Keratinocyte (primary cell): Measurements from ENCODE around the gene PRAMEF17. TPM values are rescaled to one million over a fixed set of nuclear protein-coding genes. Genes with fewer than 3 reads are reported as not detected.
"Not testable (repeated sequence)": the region's sequence is repeated elsewhere in the genome, so short reads cannot be mapped to it uniquely, and the experiment has no call there.

Source experiments
- DNase-seq: peaks from one replicate; pipeline ENCODE4 v3.0.0-alpha.2; 2011; ENCODE audit warnings: low read depth, missing footprints, low spot score
- FAIRE-seq: peaks from 2 replicates; lab custom pipeline; 2011; peaks lifted over from hg19 to GRCh38; lab: Jason Lieb, UNC
- H2AFZ ChIP-seq: 2 replicates; pipeline ENCODE4 v1.6.0; 2012; ENCODE audit warnings: low read length, control low read depth, inconsistent platforms; ENCODE audit not compliant: control insufficient read depth
- H3K27ac ChIP-seq: 2 replicates; pipeline ENCODE4 v1.5.1; 2011; ENCODE audit warnings: low read length; ENCODE audit not compliant: control insufficient read depth, insufficient read depth
- H3K27me3 ChIP-seq: 3 replicates; pipeline ENCODE4 v1.6.0; 2011; ENCODE audit warnings: low read length; ENCODE audit not compliant: control insufficient read depth, insufficient read depth; ENCODE audit errors: extremely low read depth
- H3K36me3 ChIP-seq, 2 experiments: 2 replicates in 1 of 2; 3 replicates in 1 of 2; pipeline ENCODE4 v1.5.1; 2011; ENCODE audit warnings: low read length in 2 of 2, mild to moderate bottlenecking in 1 of 2; ENCODE audit not compliant: control insufficient read depth in 2 of 2, insufficient read depth in 2 of 2; ENCODE audit errors: extremely low read depth in 1 of 2
- H3K4me1 ChIP-seq: 3 replicates; pipeline ENCODE4 v1.5.1; 2011; ENCODE audit warnings: low read length; ENCODE audit not compliant: control insufficient read depth, insufficient read depth; ENCODE audit errors: extremely low read depth
- H3K4me2 ChIP-seq: 3 replicates; pipeline ENCODE4 v1.6.0; 2011; ENCODE audit warnings: low read depth, low read length; ENCODE audit not compliant: control insufficient read depth, insufficient read depth; ENCODE audit errors: extremely low read depth
- H3K4me3 ChIP-seq, 3 experiments: fragments of 200-600 bp in 1 of 3; sonication (generic) in 1 of 3; 2 replicates in 2 of 3; 3 replicates in 1 of 3; pipeline ENCODE4 v1.5.1; 2011 to 2016; ENCODE audit warnings: low read length in 3 of 3, mild to moderate bottlenecking in 3 of 3, control low read depth in 2 of 3, inconsistent platforms in 1 of 3, low read depth in 1 of 3, mixed read lengths in 1 of 3, mixed run types in 1 of 3, moderate library complexity in 1 of 3; ENCODE audit not compliant: control insufficient read depth in 2 of 3, insufficient read depth in 2 of 3; ENCODE audit errors: extremely low read depth in 1 of 3
- H3K79me2 ChIP-seq: 2 replicates; pipeline ENCODE4 v1.6.0; 2012; ENCODE audit warnings: low read length; ENCODE audit not compliant: control insufficient read depth, insufficient read depth
- H3K9ac ChIP-seq: 3 replicates; pipeline ENCODE4 v1.6.0; 2011; ENCODE audit warnings: low read length; ENCODE audit not compliant: control insufficient read depth, insufficient read depth; ENCODE audit errors: extremely low read depth
- H3K9me1 ChIP-seq: 3 replicates; pipeline ENCODE4 v1.6.0; 2011; ENCODE audit warnings: low read length; ENCODE audit not compliant: control insufficient read depth, insufficient read depth; ENCODE audit errors: extremely low read depth
- H3K9me3 ChIP-seq: 2 replicates; pipeline ENCODE4 v1.5.1; 2012; ENCODE audit warnings: low read depth, low read length; ENCODE audit not compliant: control insufficient read depth
- H4K20me1 ChIP-seq: 3 replicates; pipeline ENCODE4 v1.6.0; 2011; ENCODE audit warnings: low read length; ENCODE audit not compliant: control insufficient read depth, insufficient read depth; ENCODE audit errors: extremely low read depth
- CTCF ChIP-seq, 3 experiments: IDR thresholded peaks in 1 of 3; conservative IDR thresholded peaks in 1 of 3; optimal IDR thresholded peaks in 1 of 3; 2 replicates in 2 of 3; 3 replicates in 1 of 3; pipeline versions ENCODE3 to v1.5.1; 2011; ENCODE audit warnings: low read length in 3 of 3, mild to moderate bottlenecking in 3 of 3, moderate library complexity in 2 of 3, control low read depth in 1 of 3, inconsistent platforms in 1 of 3; ENCODE audit not compliant: insufficient read depth in 2 of 3; ENCODE audit errors: extremely low read depth in 1 of 3
- EZH2 ChIP-seq: IDR thresholded peaks from one replicate; pipeline ENCODE4 v1.6.1; 2012; ENCODE audit warnings: inconsistent platforms, mild to moderate bottlenecking, low read length, moderate library complexity
- dilution Hi-C: fragments of 300-500 bp; cut with MboI; formaldehyde crosslinking; loops from one replicate; pipeline ENCODE4 v1.7.0; 2020; ENCODE audit warnings: low sequenced_read_pairs; ENCODE audit not compliant: extremely low pct_ligation_motif_present
- polyA plus RNA-seq, 5 experiments: library from polyadenylated mRNA; depleted of rRNA in 3 of 5; stranded (reverse) in 3 of 5; stranded (forward) in 1 of 5; unstranded in 1 of 5; fragments of >200 nt; gene quantifications; 1 replicate in 1 of 5; 2 replicates in 3 of 5; 3 replicates in 1 of 5; pipeline versions ENCODE4 v1.2.1 to v1.2.3, GENCODE V29; 2011 to 2012; ENCODE audit warnings: missing spikeins in 2 of 5, low read depth in 1 of 5, low replicate concordance in 1 of 5

Gene PRAMEF17
- polyA plus RNA-seq, 1 donor (not counting 4 experiments of a cell fraction or from before 2014, with no cell fraction given), result not detected

DNA sequence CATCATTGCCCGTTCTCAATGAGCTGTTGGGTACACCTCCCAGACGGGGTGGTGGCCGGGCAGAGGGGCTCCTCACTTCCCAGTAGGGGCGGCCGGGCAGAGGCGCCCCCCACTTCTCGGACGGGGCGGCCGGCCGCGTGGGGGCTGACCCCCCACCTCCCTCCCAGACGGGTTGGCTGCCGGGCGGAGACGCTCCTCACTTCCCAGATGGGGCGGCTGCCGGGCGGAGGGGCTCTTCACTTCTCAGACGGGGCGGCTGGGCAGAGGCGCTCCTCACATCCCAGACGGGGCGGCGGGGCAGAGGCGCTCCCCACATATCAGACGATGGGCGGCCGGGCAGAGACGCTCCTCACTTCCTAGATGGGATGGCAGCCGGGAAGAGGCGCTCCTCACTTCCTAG lies 5.3 kb downstream of the PRAMEF17 start:
- H3K79me2 ChIP-seq, FAIRE-seq, H3K9me3 ChIP-seq, H3K4me3 ChIP-seq, H3K27ac ChIP-seq, H2AFZ ChIP-seq, H3K9ac ChIP-seq, H4K20me1 ChIP-seq, H3K27me3 ChIP-seq, dilution Hi-C loops, H3K4me2 ChIP-seq, H3K4me1 ChIP-seq, H3K9me1 ChIP-seq, H3K36me3 ChIP-seq, DNase-seq: not testable (repeated sequence)

DNA sequence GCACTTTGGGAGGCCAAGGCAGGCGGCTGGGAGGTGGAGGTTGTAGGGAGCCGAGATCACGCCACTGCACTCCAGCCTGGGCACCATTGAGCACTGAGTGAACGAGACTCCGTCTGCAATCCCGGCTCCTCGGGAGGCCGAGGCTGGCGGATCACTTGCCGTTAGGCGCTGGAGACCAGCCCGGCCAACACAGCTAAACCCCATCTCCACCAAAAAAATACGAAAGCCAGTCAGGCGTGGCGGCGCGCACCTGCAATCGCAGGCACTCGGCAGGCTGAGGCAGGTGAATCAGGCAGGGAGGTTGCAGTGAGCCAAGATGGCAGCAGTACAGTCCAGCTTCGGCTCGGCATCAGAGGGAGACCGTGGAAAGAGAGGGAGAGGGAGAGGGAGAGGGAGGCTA lies 5.9 kb downstream of the PRAMEF17 start:
- DNase-seq, FAIRE-seq, H3K9ac ChIP-seq, H3K9me1 ChIP-seq, H3K27ac ChIP-seq, H3K4me2 ChIP-seq, H3K9me3 ChIP-seq, H3K4me1 ChIP-seq, dilution Hi-C loops, H3K79me2 ChIP-seq, H2AFZ ChIP-seq, H3K4me3 ChIP-seq, H3K36me3 ChIP-seq, H4K20me1 ChIP-seq, H3K27me3 ChIP-seq: not testable (repeated sequence)

DNA sequence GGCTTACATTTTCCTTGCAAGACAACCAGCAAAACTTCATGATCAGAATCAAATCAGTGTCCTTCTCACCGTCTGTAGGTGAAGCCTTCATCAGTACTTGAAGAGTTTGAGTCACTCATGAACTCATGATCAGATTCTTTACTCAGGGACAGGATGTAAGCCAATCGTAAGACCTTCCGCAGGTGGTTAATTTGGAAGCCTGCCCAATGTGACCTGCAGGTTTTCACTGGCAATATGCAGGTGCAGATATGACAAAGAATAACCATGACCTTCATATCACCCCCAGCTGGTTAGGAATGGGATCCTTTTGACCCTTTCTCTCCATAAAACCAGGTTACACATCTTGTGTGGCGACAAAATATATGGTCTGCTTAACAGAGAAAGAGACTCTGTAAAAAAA lies 18.4 kb downstream of the PRAMEF17 start:
- no peak for DNase-seq
- dilution Hi-C loops, result no loop called here
- no peaks in the 10 kb centered on the region for H3K36me3 ChIP-seq
- no peaks in the 10 kb centered on the region for H3K4me1 ChIP-seq
- H4K20me1 ChIP-seq, result no peaks in the 10 kb centered on the region
- no peak overlapping the region for H3K27ac ChIP-seq
- H3K4me2 ChIP-seq, result no peak overlapping the region
- no peak for FAIRE-seq
- no peaks in the 10 kb centered on the region for H3K27me3 ChIP-seq
- TF ChIP-seq EZH2 (no peak), CTCF (optimal IDR thresholded peaks at IDR 0.05 in 1 of 3, IDR thresholded peaks at IDR 0.05 in 1 of 3, conservative IDR thresholded peaks at IDR 0.05 in 1 of 3; ENCODE audit: extremely low read depth in 1 of 3, insufficient read depth in 2 of 3, low read length in 3 of 3) (no peak)
- no peaks in the 10 kb centered on the region for H3K9me3 ChIP-seq
- no peak overlapping the region for H2AFZ ChIP-seq
- H3K79me2 ChIP-seq, result no peaks in the 10 kb centered on the region
- H3K4me3 ChIP-seq, result no peak overlapping the region
- no peak overlapping the region for H3K9ac ChIP-seq
- H3K9me1 ChIP-seq, result no peaks in the 10 kb centered on the region

DNA sequence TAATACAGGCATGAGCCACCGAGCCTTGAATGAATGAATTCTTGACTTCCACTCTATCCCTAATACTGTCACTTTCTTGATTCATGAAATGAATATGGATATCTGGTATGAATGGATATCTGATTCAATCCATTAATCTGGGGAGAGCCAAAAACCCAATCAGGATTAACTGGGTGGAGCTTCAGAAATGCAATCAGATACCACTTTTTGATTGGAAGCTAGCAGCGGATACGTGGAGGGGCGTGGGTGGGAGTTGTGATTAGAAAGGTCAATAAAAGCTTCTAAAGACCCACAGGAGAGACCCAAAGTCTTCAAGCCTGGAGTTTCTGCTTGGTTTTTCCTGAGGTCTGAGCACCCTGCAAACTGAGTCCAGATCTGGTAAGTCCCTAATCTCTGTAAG lies 20.7 kb downstream of the PRAMEF17 start, which contains the start of gene PRAMEF20:
PRAMEF20 (plus strand) TSS at position 301 of the 400 bp plus-strand sequence. CDS start 5,905 bp downstream, outside the sequence.
- H3K4me3 ChIP-seq, dilution Hi-C loops: not testable (repeated sequence)

More for the DNA sequence above, 20.7 kb downstream of the PRAMEF17 start, which contains the start of gene PRAMEF20:
- H3K4me1 ChIP-seq, H3K9me3 ChIP-seq, H3K79me2 ChIP-seq, H3K27me3 ChIP-seq, FAIRE-seq, H3K4me2 ChIP-seq, H3K27ac ChIP-seq, H2AFZ ChIP-seq, H4K20me1 ChIP-seq, DNase-seq, H3K36me3 ChIP-seq, H3K9me1 ChIP-seq, H3K9ac ChIP-seq: not testable (repeated sequence)
